A673 (cell line): Measurements from ENCODE around the gene LYZ.

ENCODE experiments used
- CTCF ChIP-seq: fragments of 300-800, 200-600 bp; sonication (generic); conservative IDR thresholded peaks from 2 replicates; pipeline ENCODE4 v1.5.1; 2017; ENCODE audit warnings: low read depth, mild to moderate bottlenecking, antibody characterized with exemption, low read length, moderate library complexity, mixed read lengths
- EZH2 ChIP-seq: fragments of 200-600 bp; sonication (generic); IDR thresholded peaks from 2 replicates; pipeline ENCODE4 v1.6.1; 2017; ENCODE audit warnings: borderline replicate concordance, low read depth, mild to moderate bottlenecking, mixed read lengths, antibody characterized with exemption, low read length; ENCODE audit not compliant: poor library complexity, severe bottlenecking

- TF ChIP-seq EZH2 (no peak), CTCF (no peak)
Measured at GRCh38 chr12:69350002-69350626, 1.9 kb downstream of the LYZ start.
